HG03159 (cell line): Measurements from ENCODE around the gene MSL1.
A peak's percentile ranks its signal among the peaks of the same experiment; 100 is the strongest.
"Not testable (repeated sequence)": the region's sequence is repeated elsewhere in the genome, so short reads cannot be mapped to it uniquely, and the experiment has no call there.

ENCODE experiments used
- ATAC-seq: cut with Tn5 transposase; IDR thresholded peaks from one replicate; pipeline ENCODE4 v1.9.1; 2021; ENCODE audit warnings: mild to moderate bottlenecking, moderate library complexity; ENCODE audit not compliant: unreplicated experiment

Gene MSL1

GRCh38 chr17:40124279-40125141 lies 2.7 kb downstream of the MSL1 start:
- no peak for ATAC-seq

DNA sequence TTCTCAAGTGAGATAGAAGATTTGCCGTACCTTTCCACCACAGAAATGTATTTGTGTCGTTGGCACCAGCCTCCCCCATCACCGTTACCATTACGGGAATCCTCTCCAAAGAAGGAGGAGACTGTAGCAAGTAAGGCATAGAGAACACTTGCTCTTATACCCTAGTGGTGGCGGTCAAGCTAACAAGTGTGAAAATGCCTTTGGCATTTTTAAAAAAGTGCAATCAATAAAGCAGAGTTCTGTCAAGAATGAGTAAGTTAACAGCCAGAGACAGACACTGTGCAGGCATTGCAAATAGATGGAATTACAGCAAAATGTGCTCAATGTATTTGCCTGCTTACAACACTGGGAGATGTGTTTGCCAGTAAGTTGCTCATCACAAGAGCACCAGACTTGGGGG lies 7.7 kb downstream of the MSL1 start:
- no peak for ATAC-seq

- ATAC-seq, result no peak
Measured at GRCh38 chr17:40130352-40131042, 8.7 kb downstream of the MSL1 start.

DNA sequence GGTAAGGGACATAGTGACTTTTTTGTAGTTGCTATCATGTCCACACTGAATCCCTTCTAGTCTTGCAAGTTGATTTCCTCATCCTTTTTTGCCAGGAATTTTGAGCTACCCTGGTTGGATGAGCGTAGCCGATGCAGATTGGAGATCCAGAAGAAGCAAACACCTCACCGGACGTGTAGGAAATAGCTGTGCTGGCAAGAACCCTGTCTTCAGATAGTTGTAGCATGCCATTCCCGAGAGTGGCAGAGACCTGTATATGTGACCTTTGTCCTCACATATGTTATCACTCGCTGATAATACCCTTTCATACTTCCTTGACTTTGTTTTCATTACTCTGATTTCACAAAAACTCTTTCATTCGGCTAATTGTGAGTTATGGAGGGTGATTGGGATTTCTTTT lies 12.4 kb downstream of the MSL1 start:
- ATAC-seq, result no peak

GRCh38 chr17:40135817-40136216 lies 14.0 kb downstream of the MSL1 start:
- no peak for ATAC-seq

GRCh38 chr17:40139566-40140058 lies 17.8 kb downstream of the MSL1 start:
- peak; percentile 18 for ATAC-seq

- ATAC-seq, result not testable (repeated sequence)
Measured at GRCh38 chr17:40143166-40143565, 21.4 kb downstream of the MSL1 start.

DNA sequence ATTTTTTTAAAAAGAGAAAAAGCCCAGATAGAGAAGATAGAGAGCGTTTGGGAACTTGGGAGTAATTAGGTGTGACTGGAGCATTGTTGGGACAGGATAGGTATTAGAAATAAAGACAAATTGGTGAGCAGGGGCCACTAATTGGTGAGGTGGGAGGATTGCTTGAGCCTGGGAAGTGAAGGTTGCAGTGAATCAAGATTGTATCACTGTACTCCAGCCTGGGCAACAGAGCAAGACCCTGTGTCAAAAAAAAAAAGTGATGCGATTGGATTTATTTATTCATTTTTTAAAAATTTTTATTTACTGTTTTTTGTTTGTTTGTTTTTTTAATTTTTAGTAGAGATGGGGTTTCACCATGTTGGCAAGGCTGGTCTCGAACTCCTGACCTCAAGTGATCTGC lies 23.7 kb downstream of the MSL1 start:
- ATAC-seq, result no peak

GRCh38 chr17:40148527-40148926 lies 26.8 kb downstream of the MSL1 start:
- no peak for ATAC-seq

DNA sequence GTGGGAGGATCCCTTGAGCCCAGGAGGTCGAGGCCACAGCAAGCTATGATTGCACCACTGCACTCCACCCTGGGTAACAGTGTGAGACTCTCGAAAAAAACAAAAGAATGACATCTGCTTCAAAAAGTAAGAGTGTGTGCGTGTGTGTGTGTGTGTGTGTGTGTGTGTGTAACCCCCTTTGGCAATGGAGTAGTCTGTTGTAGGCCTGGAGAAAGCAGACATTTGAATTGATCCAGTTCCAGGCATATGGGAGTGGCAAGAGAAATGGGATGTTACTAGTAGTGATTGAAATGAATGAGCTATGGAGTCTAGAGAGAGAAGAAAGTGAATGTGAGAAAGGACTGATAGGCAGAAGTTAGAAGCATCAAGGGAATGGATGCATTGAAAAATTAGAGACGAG lies 28.5 kb downstream of the MSL1 start:
- ATAC-seq, result no peak

GRCh38 chr17:40151414-40151963 lies 29.7 kb downstream of the MSL1 start:
- no peak for ATAC-seq

GRCh38 chr17:40153603-40154236 lies 31.9 kb downstream of the MSL1 start:
- no peak for ATAC-seq

- ATAC-seq, result no peak
Measured at GRCh38 chr17:40157973-40158372, 36.2 kb downstream of the MSL1 start.

- no peak for ATAC-seq
Measured at GRCh38 chr17:40158438-40159013, 36.8 kb downstream of the MSL1 start.

- no peak for ATAC-seq
Measured at GRCh38 chr17:40159456-40159855, 37.7 kb downstream of the MSL1 start.

- ATAC-seq, result no peak
Measured at GRCh38 chr17:40167685-40168261, 46.0 kb downstream of the MSL1 start.

DNA sequence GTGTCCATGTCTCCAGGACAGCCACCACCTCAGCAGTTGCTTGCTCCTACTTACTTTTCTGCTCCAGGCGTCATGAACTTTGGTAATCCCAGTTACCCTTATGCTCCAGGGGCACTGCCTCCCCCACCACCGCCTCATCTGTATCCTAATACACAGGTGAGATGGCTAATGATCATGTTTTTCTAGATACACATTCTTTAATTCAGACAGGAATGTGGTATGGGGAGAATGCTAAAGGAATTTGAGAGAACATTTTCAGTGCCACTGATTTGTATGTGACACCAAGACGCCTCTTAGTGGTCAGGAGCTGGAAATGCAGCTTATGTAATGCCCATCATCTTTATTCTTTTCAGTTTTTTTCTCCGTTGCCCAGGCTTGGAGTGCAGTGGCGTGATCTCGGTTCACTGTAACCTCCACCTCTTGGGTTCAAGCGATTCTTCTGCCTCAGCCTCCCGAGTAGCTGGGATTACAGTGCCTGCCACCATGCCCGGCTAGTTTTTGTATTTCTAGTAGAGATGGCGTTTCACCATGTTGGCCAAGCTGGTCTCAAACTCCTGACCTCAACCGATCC lies 46.6 kb downstream of the MSL1 start:
- ATAC-seq, result no peak

DNA sequence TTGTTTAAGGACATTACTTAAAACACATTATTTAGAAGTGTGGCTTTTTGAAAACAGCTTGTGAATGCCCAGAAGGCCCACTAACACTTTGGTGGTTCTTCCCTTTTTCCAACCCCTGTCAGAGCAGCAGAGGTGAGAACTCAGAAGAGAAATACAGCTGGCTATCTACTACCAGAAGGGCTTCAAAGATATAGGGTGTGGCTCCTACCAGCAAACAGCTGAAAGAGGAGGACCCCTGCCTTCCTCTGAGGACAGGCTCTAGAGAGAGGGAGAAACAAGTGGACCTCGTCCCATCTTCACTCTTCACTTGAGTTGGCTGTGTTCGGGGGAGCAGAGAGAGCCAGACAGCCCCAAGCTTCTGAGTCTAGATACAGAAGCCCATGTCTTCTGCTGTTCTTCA lies 48.6 kb downstream of the MSL1 start:
- no peak for ATAC-seq

- ATAC-seq, result no peak
Measured at GRCh38 chr17:40171750-40172149, 50.0 kb downstream of the MSL1 start.

- no peak for ATAC-seq
Measured at GRCh38 chr17:40173091-40173777, 51.5 kb downstream of the MSL1 start.
